Brain microvascular endothelial cell (primary cell): ENCODE data around the gene GCLC.

ENCODE experiments used
- DNase-seq: peaks from one replicate; pipeline ENCODE4 v3.0.0-alpha.2; 2020
- H3K27ac ChIP-seq: fragments of 250-450 bp; sonication (Bioruptor Pico); 2 replicates; pipeline ENCODE4 v1.5.1; 2020; ENCODE audit warnings: mild to moderate bottlenecking, moderate library complexity
- H3K27me3 ChIP-seq: fragments of 250-450 bp; sonication (Bioruptor Pico); replicated peaks from 2 replicates; pipeline ENCODE4 v1.5.1; 2020; ENCODE audit warnings: mild to moderate bottlenecking
- H3K36me3 ChIP-seq: fragments of 250-450 bp; sonication (Bioruptor Pico); replicated peaks from 2 replicates; pipeline ENCODE4 v1.5.1; 2020; ENCODE audit warnings: mild to moderate bottlenecking
- H3K4me3 ChIP-seq: 2 replicates; pipeline ENCODE4 v1.5.1; 2011; ENCODE audit warnings: low read depth, mild to moderate bottlenecking, control low read depth, low read length, moderate library complexity
- CTCF ChIP-seq: IDR thresholded peaks from 2 replicates; pipeline ENCODE4 v1.5.1; 2011; ENCODE audit warnings: low read depth, mild to moderate bottlenecking, moderate library complexity, low read length, control low read depth, inconsistent platforms; ENCODE audit errors: missing control alignments
- in situ Hi-C: cut with HindIII; loops from 2 replicates; pipeline ENCODE4 v1.10.0; 2017; ENCODE audit warnings: low sequenced_read_pairs, low pct_ligation_motif_present

Gene GCLC

GRCh38 chr6:53532061-53532797, 12.7 kb downstream of the GCLC start:
- H3K27me3 ChIP-seq, result no peaks in the 10 kb centered on the region
- H3K27ac ChIP-seq, result no peak overlapping the region
- no peaks in the 10 kb centered on the region for H3K36me3 ChIP-seq
- TF ChIP-seq CTCF, result no peak
- in situ Hi-C loops, result no loop called here
- no peak for DNase-seq
- no peak overlapping the region for H3K4me3 ChIP-seq

GRCh38 chr6:53530780-53531386, 14.0 kb downstream of the GCLC start:
- in situ Hi-C loops, result no loop called here
- Histone ChIP-seq H3K27ac (no peak overlapping the region), H3K4me3 (no peak overlapping the region), H3K27me3 (no peaks in the 10 kb centered on the region), H3K36me3 (no peaks in the 10 kb centered on the region)
- TF ChIP-seq CTCF, result no peak
- DNase-seq, result no peak

- in situ Hi-C loops, result no loop called here
- peak; percentile 29 for DNase-seq
- H3K4me3 ChIP-seq, result no peak overlapping the region
- H3K36me3 ChIP-seq, result no peaks in the 10 kb centered on the region
- H3K27me3 ChIP-seq, result no peaks in the 10 kb centered on the region
- no peak for TF ChIP-seq CTCF
- no peak overlapping the region for H3K27ac ChIP-seq
Measured at GRCh38 chr6:53530346-53530745, 14.6 kb downstream of the GCLC start.

- in situ Hi-C loops, result no loop called here
- no peak overlapping the region for H3K27ac ChIP-seq
Measured at GRCh38 chr6:53529324-53530036, 15.4 kb downstream of the GCLC start.

GRCh38 chr6:53528107-53528506, 16.8 kb downstream of the GCLC start:
- TF ChIP-seq CTCF, result no peak
- H3K27ac ChIP-seq, result no peak overlapping the region
- H3K36me3 ChIP-seq, result no peaks in the 10 kb centered on the region
- H3K4me3 ChIP-seq, result no peak overlapping the region
- in situ Hi-C loops, result no loop called here
- no peak for DNase-seq
- no peaks in the 10 kb centered on the region for H3K27me3 ChIP-seq

More at GRCh38 chr6:53529324-53530036, 15.4 kb downstream of the GCLC start:
- H3K4me3 ChIP-seq, result no peak overlapping the region
- DNase-seq, result no peak
- no peaks in the 10 kb centered on the region for H3K27me3 ChIP-seq
- TF ChIP-seq CTCF, result no peak
- no peaks in the 10 kb centered on the region for H3K36me3 ChIP-seq
